ENCODE results near the gene TTC22. TPM values are rescaled to one million over a fixed set of nuclear protein-coding genes. Genes with fewer than 3 reads are reported as not detected.

The TTC22 gene
- polyA plus RNA-seq, 3 donors, result 0.04 TPM; not detected in 2

DNA sequence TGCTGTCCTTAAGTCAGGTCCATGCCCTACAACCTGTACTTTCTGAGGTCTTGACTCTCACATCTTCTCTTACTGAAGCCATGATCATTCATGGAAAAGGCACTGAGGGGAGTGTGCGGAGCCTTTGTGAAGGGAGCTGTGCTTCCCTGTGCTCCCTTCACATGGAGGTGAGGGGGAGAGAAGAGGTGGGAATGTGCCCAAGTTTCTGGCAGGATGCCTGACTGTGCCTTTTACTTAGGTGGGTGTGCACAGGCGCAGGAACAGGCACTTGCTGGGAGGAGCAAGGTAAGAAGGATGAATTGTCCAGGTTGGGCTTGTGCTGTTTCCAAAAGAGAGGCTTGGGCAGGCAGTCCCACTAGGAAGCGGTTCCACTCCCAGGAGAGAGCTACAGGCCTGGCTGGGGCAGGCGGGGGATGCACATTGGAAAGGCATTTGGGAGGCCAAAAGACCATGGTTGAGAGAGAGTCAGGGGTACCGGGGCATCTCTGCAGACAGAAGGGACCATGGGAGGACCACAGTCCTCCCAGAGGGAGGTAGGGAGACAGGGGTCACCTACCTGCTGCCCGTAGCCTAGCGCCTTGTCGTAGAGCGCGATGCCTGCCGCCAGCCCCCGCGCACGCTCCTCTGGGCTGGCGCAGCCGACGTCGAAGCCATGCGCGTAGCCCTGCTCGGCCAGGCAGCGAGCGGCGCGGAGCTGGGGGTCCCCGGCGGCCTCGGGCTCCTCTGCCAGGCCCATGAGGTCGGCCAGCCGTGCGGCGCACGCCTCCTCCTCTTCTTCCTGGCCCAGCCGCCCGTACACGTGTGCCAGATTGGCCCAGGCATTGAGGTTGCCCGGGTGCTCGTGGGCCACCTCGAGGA lies 853 bp downstream of the TTC22 start:
- 49% methylated on average over 39 of the region's 39 CpGs for WGBS (ENCODE audit: insufficient coverage)
- Histone ChIP-seq H3K4me1 (ENCODE audit: control insufficient read depth in 1 of 2, insufficient read depth in 2 of 2, low read length in 2 of 2) (peaks cover 13 to 36% of the 10 kb centered on the region in 2 donors), H2AFZ (ENCODE audit: insufficient read depth, low read depth, low read length, poor library complexity, severe bottlenecking) (no peak overlapping the region), H3K9ac (ENCODE audit: insufficient read depth, low read length, poor library complexity, severe bottlenecking) (no peak overlapping the region), H3K27ac (ENCODE audit: low read depth in 1 of 2, low read length in 2 of 2) (no peak overlapping the region), H3K4me3 (replicated peaks in 1 of 3; ENCODE audit: low read depth in 2 of 3, low read length in 3 of 3) (peak overlapping the region in 1 of 3 experiments; percentile 58), H3K79me2 (ENCODE audit: insufficient read depth, low read length) (no peaks in the 10 kb centered on the region), H4K20me1 (ENCODE audit: insufficient read depth, low read length) (no peaks in the 10 kb centered on the region), H3K27me3 (ENCODE audit: control insufficient read depth in 2 of 2, insufficient read depth in 2 of 2, low read length in 2 of 2) (peaks cover 9 to 26% of the 10 kb centered on the region in 2 donors), H3K9me3 (replicated peaks in 1 of 2; ENCODE audit: control insufficient read depth in 1 of 2, insufficient read depth in 1 of 2, low read length in 2 of 2) (no peaks in the 10 kb centered on the region), H3K4me2 (replicated peaks; ENCODE audit: extremely low read depth, low read length, poor library complexity, severe bottlenecking) (no peak overlapping the region), H3K36me3 (replicated peaks in 1 of 2; ENCODE audit: control insufficient read depth in 1 of 2, insufficient read depth in 2 of 2, low read length in 2 of 2) (no peaks in the 10 kb centered on the region)
- Mint-ChIP-seq H3K27me3 (ENCODE audit: low read depth in 3 of 3) (peaks cover 22 to 38% (median 27%) of the 10 kb centered on the region in 3 donors), H3K4me3 (peak overlapping the region; percentile 69 to 80), H3K9me3 (peaks cover 0 to 5% (median 0%) of the 10 kb centered on the region in 7 donors), H3K4me1 (peaks cover 20% of the 10 kb centered on the region), H3K36me3 (peaks cover 0 to 2% of the 10 kb centered on the region in 2 donors), H3K27ac (no peak overlapping the region)
- TF ChIP-seq CTCF (IDR thresholded peaks at IDR 0.05), result no peak
- intact Hi-C loops (cut with micrococcal nuclease), result no loop called here
- no peak for DNase-seq

GRCh38 chr1:54798769-54799641 lies 2.1 kb downstream of the TTC22 start:
- H3K9me3 Mint-ChIP-seq, result peaks cover 0 to 5% (median 0%) of the 10 kb centered on the region in 7 donors
- Histone ChIP-seq H3K36me3 (replicated peaks in 1 of 2; ENCODE audit: control insufficient read depth in 1 of 2, insufficient read depth in 2 of 2, low read length in 2 of 2) (no peaks in the 10 kb centered on the region), H4K20me1 (ENCODE audit: insufficient read depth, low read length) (no peaks in the 10 kb centered on the region), H3K4me2 (replicated peaks; ENCODE audit: extremely low read depth, low read length, poor library complexity, severe bottlenecking) (no peak overlapping the region), H3K27ac (ENCODE audit: low read depth in 1 of 2, low read length in 2 of 2) (no peak overlapping the region), H3K9me3 (replicated peaks in 1 of 2; ENCODE audit: control insufficient read depth in 1 of 2, insufficient read depth in 1 of 2, low read length in 2 of 2) (no peaks in the 10 kb centered on the region), H3K4me1 (ENCODE audit: control insufficient read depth in 1 of 2, insufficient read depth in 2 of 2, low read length in 2 of 2) (peaks cover 13 to 27% of the 10 kb centered on the region in 2 donors), H3K9ac (ENCODE audit: insufficient read depth, low read length, poor library complexity, severe bottlenecking) (no peak overlapping the region), H3K27me3 (ENCODE audit: control insufficient read depth in 2 of 2, insufficient read depth in 2 of 2, low read length in 2 of 2) (peaks cover 9 to 26% of the 10 kb centered on the region in 2 donors), H2AFZ (ENCODE audit: insufficient read depth, low read depth, low read length, poor library complexity, severe bottlenecking) (no peak overlapping the region), H3K79me2 (ENCODE audit: insufficient read depth, low read length) (no peaks in the 10 kb centered on the region), H3K4me3 (replicated peaks in 1 of 3; ENCODE audit: low read depth in 2 of 3, low read length in 3 of 3) (no peak overlapping the region)
- peaks cover 16% of the 10 kb centered on the region for H3K4me1 Mint-ChIP-seq
- H3K36me3 Mint-ChIP-seq, result peaks cover 0 to 2% of the 10 kb centered on the region in 2 donors
- WGBS (ENCODE audit: insufficient coverage), result 71% methylated on average over 4 of the region's 6 CpGs
- TF ChIP-seq CTCF (IDR thresholded peaks at IDR 0.05), result no peak
- H3K27me3 Mint-ChIP-seq (ENCODE audit: low read depth in 3 of 3), result peaks cover 22 to 38% (median 27%) of the 10 kb centered on the region in 3 donors
- H3K4me3 Mint-ChIP-seq, result no peak overlapping the region
- DNase-seq, result peak in 2 of 3 donors; percentile 17 to 42
- intact Hi-C loops (cut with micrococcal nuclease), result no loop called here
- H3K27ac Mint-ChIP-seq, result peak overlapping the region in 2 of 7 donors; percentile 65 to 70
